ENCODE data around the gene ITFG1. TPM values are rescaled to one million over a fixed set of nuclear protein-coding genes. Genes with fewer than 3 reads are reported as not detected.

The ITFG1 gene
- total RNA-seq, 4 donors from 2014 or later: 12.9 to 100 (median 60.8) TPM

DNA sequence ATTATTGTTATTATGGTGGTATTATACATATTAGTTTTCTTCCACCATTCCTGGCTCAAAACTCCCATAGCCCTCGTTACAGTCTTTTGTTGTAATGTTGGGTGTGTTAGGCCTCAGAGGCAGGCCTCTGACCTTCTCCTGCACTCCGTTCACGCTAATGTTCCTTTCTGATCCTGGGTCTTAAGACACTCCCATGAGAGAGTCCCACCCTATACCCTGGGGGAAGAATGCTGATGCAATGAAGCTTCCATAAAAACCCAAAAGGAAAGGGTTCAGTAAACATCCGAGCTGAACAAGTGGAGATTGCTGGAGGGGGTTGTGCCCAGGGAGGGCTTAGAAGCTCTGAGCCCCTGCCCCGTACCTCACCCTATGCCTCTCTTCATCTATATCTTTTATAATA lies 175.9 kb downstream of the ITFG1 start:
- H3K27me3 ChIP-seq: no peaks in the 10 kb centered on the region
- no peak overlapping the region for H3K27ac ChIP-seq
- TF ChIP-seq POLR2A (IDR thresholded peaks at IDR 0.05) (no peak), POLR2AphosphoS5 (IDR thresholded peaks at IDR 0.05) (no peak), EP300 (IDR thresholded peaks at IDR 0.05; ENCODE audit: low read depth) (no peak)
- TF ChIP-seq, protein P1, sequence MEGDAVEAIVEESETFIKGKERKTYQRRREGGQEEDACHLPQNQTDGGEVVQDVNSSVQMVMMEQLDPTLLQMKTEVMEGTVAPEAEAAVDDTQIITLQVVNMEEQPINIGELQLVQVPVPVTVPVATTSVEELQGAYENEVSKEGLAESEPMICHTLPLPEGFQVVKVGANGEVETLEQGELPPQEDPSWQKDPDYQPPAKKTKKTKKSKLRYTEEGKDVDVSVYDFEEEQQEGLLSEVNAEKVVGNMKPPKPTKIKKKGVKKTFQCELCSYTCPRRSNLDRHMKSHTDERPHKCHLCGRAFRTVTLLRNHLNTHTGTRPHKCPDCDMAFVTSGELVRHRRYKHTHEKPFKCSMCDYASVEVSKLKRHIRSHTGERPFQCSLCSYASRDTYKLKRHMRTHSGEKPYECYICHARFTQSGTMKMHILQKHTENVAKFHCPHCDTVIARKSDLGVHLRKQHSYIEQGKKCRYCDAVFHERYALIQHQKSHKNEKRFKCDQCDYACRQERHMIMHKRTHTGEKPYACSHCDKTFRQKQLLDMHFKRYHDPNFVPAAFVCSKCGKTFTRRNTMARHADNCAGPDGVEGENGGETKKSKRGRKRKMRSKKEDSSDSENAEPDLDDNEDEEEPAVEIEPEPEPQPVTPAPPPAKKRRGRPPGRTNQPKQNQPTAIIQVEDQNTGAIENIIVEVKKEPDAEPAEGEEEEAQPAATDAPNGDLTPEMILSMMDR (IDR thresholded peaks at IDR 0.05): no peak
- H3K4me3 ChIP-seq: no peak overlapping the region
- H3K4me1 ChIP-seq: no peaks in the 10 kb centered on the region
- in situ Hi-C loops (cut with MboI; ENCODE audit: low pct_ligation_motif_present in 1 of 4, low pct_unique_long_range_greater_than_20kb in 1 of 4, low sequenced_read_pairs in 3 of 4): no loop called here
- WGBS, 2 donors (ENCODE audit: low coverage in 1 of 2): 64 to 90% methylated on average over 3 to 5 of the region's 5 CpGs
- no peaks in the 10 kb centered on the region for H3K36me3 ChIP-seq
- intact Hi-C loops (cut with DNase I; ENCODE audit: low total_unique reads): no loop called here
- peaks cover 0 to 3% of the 10 kb centered on the region in 2 donors for H3K9me3 ChIP-seq
- DNase-seq: no peak

DNA sequence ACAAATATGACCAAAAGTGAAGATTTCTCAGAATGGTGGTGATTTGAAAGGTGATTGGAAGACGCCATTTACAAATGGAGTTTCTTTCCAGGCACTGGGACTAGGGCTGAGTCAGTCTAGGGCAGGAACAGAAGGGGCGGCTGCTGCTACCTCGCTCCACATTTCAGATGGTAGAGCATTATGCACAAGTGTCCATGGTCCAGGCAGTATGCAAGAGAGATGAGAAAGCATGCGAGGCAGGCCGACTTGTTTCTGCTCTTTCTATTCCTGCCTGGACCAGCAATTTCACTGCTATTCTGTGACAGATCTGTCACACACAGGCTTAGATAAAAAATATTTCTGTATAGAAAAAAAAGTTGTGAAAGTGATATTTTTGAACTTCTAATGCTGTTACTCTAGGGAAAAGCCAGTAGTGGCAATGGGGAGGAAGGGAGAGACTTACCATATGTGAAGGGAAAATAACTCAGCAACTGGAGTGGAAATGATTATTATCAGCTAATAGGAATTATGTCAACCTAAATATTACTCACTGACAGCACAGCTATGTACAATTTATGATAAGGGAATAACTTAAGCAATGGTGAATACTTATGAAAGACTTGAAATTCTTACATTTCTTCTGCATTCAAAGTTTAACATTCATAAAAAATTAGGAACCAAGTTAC lies 182.4 kb downstream of the ITFG1 start:
- H3K36me3 ChIP-seq: no peaks in the 10 kb centered on the region
- no peak overlapping the region for H3K27ac ChIP-seq
- no peaks in the 10 kb centered on the region for H3K4me1 ChIP-seq
- no peak for DNase-seq
- in situ Hi-C loops (cut with MboI; ENCODE audit: low pct_ligation_motif_present in 1 of 4, low pct_unique_long_range_greater_than_20kb in 1 of 4, low sequenced_read_pairs in 3 of 4): no loop called here
- H3K27me3 ChIP-seq: no peaks in the 10 kb centered on the region
- H3K4me3 ChIP-seq: no peak overlapping the region
- 94 to 100% methylated on average over 2 to 5 of the region's 5 CpGs for WGBS, 2 donors (ENCODE audit: low coverage in 1 of 2)
- no peak for TF ChIP-seq POLR2A (IDR thresholded peaks at IDR 0.05)
- TF ChIP-seq, protein P1 (IDR thresholded peaks at IDR 0.05): no peak
- TF ChIP-seq POLR2AphosphoS5 (IDR thresholded peaks at IDR 0.05): no peak
- no peak for TF ChIP-seq EP300 (IDR thresholded peaks at IDR 0.05; ENCODE audit: low read depth)
- no peaks in the 10 kb centered on the region for H3K9me3 ChIP-seq
- intact Hi-C loops (cut with DNase I; ENCODE audit: low total_unique reads): no loop called here

DNA sequence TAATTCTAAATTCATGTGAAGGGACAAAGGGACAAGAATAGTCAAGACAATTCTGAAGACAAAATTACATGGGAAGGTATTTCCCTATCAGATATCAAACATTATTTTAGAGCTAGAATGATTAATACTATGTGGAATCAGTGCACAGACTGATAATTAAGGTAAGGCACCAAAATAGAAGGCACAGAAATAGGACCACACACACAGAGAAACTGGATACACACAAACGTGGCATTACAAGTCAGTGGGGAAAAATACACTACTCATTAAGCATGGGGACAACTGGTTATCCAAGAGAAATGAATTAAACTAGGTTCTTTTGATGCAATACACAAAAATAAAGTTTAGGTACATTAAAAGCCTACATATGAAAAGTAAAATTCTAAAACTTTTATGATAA lies 184.3 kb downstream of the ITFG1 start:
- TF ChIP-seq POLR2A (IDR thresholded peaks at IDR 0.05) (no peak), EP300 (IDR thresholded peaks at IDR 0.05; ENCODE audit: low read depth) (no peak), POLR2AphosphoS5 (IDR thresholded peaks at IDR 0.05) (no peak)
- TF ChIP-seq, protein P1 (IDR thresholded peaks at IDR 0.05): no peak
- in situ Hi-C loops (cut with MboI; ENCODE audit: low pct_ligation_motif_present in 1 of 4, low pct_unique_long_range_greater_than_20kb in 1 of 4, low sequenced_read_pairs in 3 of 4): no loop called here
- H3K36me3 ChIP-seq: no peaks in the 10 kb centered on the region
- intact Hi-C loops (cut with DNase I; ENCODE audit: low total_unique reads): no loop called here
- no peaks in the 10 kb centered on the region for H3K4me1 ChIP-seq
- H3K27ac ChIP-seq: no peak overlapping the region
- no peak for DNase-seq
- 59 to 75% methylated on average over 1 of the region's 1 CpG for WGBS, 2 donors (ENCODE audit: low coverage in 1 of 2)
- no peaks in the 10 kb centered on the region for H3K27me3 ChIP-seq
- no peak overlapping the region for H3K4me3 ChIP-seq
- H3K9me3 ChIP-seq: no peaks in the 10 kb centered on the region

DNA sequence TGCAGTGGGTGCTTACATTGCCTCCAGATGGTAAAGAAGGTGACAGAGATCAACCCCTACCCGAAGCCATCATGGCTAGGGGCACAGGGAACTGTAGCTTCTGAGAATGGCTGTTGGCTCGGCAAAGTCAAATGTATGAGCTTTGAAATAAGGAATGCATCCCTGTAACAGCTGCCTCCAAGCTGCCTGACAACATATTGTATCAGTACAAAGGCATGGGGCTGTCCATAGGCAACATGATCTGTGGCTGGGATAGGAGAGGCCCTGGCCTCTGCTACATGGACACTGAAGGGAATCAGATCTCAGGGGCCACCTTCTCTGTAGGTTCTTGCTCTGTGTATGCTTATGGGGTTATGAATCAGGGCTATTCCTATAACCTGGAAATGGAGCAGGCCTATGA lies 197.9 kb downstream of the ITFG1 start:
- whole genome bisulfite sequencing, 2 donors (ENCODE audit: low coverage in 1 of 2): 89% methylated on average over 2 of the region's 2 CpGs; no CpG with 5 or more reads in 1 of the 2 donors
- no peak for DNase-seq
- Histone ChIP-seq H3K4me3 (no peak overlapping the region), H3K27ac (no peak overlapping the region), H3K27me3 (no peaks in the 10 kb centered on the region), H3K4me1 (no peaks in the 10 kb centered on the region), H3K36me3 (peaks cover 0 to 10% (median 0%) of the 10 kb centered on the region in 4 donors), H3K9me3 (no peaks in the 10 kb centered on the region)
- in situ Hi-C loops (cut with MboI; ENCODE audit: low pct_ligation_motif_present in 1 of 4, low pct_unique_long_range_greater_than_20kb in 1 of 4, low sequenced_read_pairs in 3 of 4) (no loop called here), intact Hi-C loops (cut with DNase I; ENCODE audit: low total_unique reads) (no loop called here)
- no peak for TF ChIP-seq POLR2A (IDR thresholded peaks at IDR 0.05)
- TF ChIP-seq, protein P1 (IDR thresholded peaks at IDR 0.05): no peak

Measured in transverse colon (tissue), 4 donors.